Pancreas (tissue), 10 donors: ENCODE results near the gene MRPL42. TPM values are rescaled to one million over a fixed set of nuclear protein-coding genes. Genes with fewer than 3 reads are reported as not detected.
"Not testable (repeated sequence)": the region's sequence is repeated elsewhere in the genome, so short reads cannot be mapped to it uniquely, and the experiment has no call there.

Experiments used
- ATAC-seq, 4 donors: fragments of 200-7000 bp; cut with Tn5 transposase; one replicate each; pipeline versions ENCODE4 v1.8.0 to v1.9.1; 2020; ENCODE audit warnings: mild to moderate bottlenecking in 4 of 4, moderate library complexity in 4 of 4
- DNase-seq, 6 donors: peaks; one replicate each; pipeline ENCODE4 v3.0.0-alpha.2; 2020
- FAIRE-seq: peaks from 2 replicates; lab custom pipeline; 2012; peaks lifted over from hg19 to GRCh38; lab: Jason Lieb, UNC
- H3K27ac ChIP-seq, 4 donors: fragments of 200-600 bp; sonication (generic); 1 replicate in 3 of 4; 2 replicates in 1 of 4; pipeline versions ENCODE4 v1.5.0 to v1.8.0; 2020
- H3K27me3 ChIP-seq, 4 donors: fragments of 200-600 bp; one replicate each; pipeline ENCODE4 v1.8.0; 2021
- H3K36me3 ChIP-seq, 3 donors: fragments of 200-600 bp; sonication (generic) in 1 of 3; one replicate each; pipeline versions ENCODE4 v1.5.0 to v1.8.0; 2020 to 2021
- H3K4me1 ChIP-seq, 3 donors: fragments of 200-600 bp; one replicate each; pipeline ENCODE4 v1.8.0; 2021
- H3K4me3 ChIP-seq, 4 donors: fragments of 200-600 bp; sonication (generic) in 2 of 4; one replicate each; pipeline versions ENCODE4 v1.5.0 to v1.8.0; 2020 to 2021
- H3K9me3 ChIP-seq, 4 donors: fragments of 200-600 bp; one replicate each; pipeline ENCODE4 v1.8.0; 2021
- CTCF ChIP-seq, 4 donors: fragments of 200-600 bp; sonication (generic) in 3 of 4; IDR thresholded peaks; one replicate each; pipeline versions ENCODE4 v1.5.0 to v1.8.0; 2021; ENCODE audit warnings: antibody characterized with exemption in 4 of 4
- WGBS, 2 donors: extraction: QIAGEN DNeasy Blood & Tissue Kit; methylation state at CpG; one replicate each; pipeline ENCODE4 v1.1.7; 2013; 5-methylcytosine and 5-hydroxymethylcytosine counted together
- intact Hi-C, 3 donors: fragments of 100-400 bp; cut with DNase I; formaldehyde crosslinking; loops; one replicate each; pipeline versions ENCODE4 v1.11.1 to v1.14.2; 2022
- polyA plus RNA-seq, 2 donors: library from polyadenylated mRNA; stranded (reverse); fragments of 200-250 nt; gene quantifications; one replicate each; pipeline ENCODE4 v1.2.3, GENCODE V29; 2013
- total RNA-seq, 6 donors: library from RNA; stranded (reverse); fragmentation: NEBNext Ultra II Directional in 4 of 6; extraction: Animal tissue kit (Norgen Biotek cat#: 25700) in 4 of 6; gene quantifications; one replicate each; pipeline versions ENCODE4 v1.2.1 to v1.2.4, GENCODE V29; 2021 to 2023
- donor health status: healthy with polysubstance abuse.
- donor health status: DM: no; HTN: no; CAD: no; lungs with moderate emphysema.
- donor health status: DM: no; HTN: no; CAD: no.
- donor health status: control.
- donor health status: control.
- donor health status: Bipolar disorder and iron deficiency.
- donor health status: DM: yes; HTN: yes; CAD: no.
- donor health status: DM: no; HTN: no; CAD: no.
- donor health status: DM: no; HTN: no; CAD: no.
- donor health status: DM: yes; HTN: yes; CAD: no.

MRPL42 gene
- total and polyA plus RNA-seq, 8 donors = 11.8 to 28.6 (median 22.8) TPM

DNA sequence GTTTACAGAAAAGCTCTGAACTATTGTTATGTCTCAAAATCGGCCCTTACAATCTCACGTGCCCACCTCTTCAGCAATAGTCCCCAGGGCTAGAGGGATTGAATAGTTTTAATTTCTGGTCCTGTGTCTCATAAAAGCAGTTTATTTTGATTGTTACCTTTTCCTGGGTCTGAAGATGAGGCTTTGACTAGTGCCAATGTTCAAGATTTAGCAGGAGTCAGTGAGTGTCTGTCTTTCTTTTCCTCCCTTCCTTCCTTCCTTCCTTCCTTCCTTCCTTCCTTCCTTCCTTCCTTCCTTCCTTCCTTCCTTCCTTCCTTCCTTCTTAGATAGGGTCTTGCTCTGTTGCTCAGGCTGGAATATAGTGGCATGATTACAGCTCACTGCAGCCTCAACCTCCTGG is 80.5 kb downstream of the MRPL42 start:
- H3K4me3 ChIP-seq = no peak overlapping the region
- FAIRE-seq (no peak), ATAC-seq (no peak), DNase-seq (no peak)
- intact Hi-C loops = no loop called here
- H3K27me3 ChIP-seq = no peaks in the 10 kb centered on the region
- WGBS, 2 donors = 71 to 75% methylated on average over 2 of the region's 2 CpGs
- no peaks in the 10 kb centered on the region for H3K4me1 ChIP-seq
- TF ChIP-seq CTCF (IDR thresholded peaks at IDR 0.05) = no peak
- H3K36me3 ChIP-seq = no peaks in the 10 kb centered on the region
- H3K27ac ChIP-seq = no peak overlapping the region
- H3K9me3 ChIP-seq = no peaks in the 10 kb centered on the region

DNA sequence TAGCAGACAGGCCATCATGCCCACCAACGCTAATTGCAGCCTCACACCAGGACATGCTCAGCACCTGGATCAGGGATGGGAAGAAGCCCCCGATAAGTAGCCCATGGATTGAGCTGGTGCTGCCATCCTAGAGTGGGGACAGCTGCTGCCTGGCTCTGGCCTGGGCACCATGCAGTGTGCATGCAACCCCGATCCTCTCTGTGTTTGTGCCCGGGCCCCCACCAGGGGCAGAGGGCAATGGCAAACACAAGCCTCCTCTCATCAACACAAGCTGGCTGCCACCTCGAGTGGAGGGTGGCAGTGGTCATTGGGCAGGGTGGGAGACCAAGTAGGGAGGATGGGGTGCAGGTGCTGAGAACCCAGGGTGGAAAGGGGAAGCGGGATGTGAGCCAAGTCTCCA is 81.9 kb downstream of the MRPL42 start:
- 72 to 90% methylated on average over 6 of the region's 6 CpGs for WGBS, 2 donors
- H3K27ac ChIP-seq = no peak overlapping the region
- no peaks in the 10 kb centered on the region for H3K27me3 ChIP-seq
- no peak for TF ChIP-seq CTCF (IDR thresholded peaks at IDR 0.05)
- H3K4me3 ChIP-seq = no peak overlapping the region
- no peaks in the 10 kb centered on the region for H3K36me3 ChIP-seq
- ATAC-seq = no peak
- H3K4me1 ChIP-seq = no peaks in the 10 kb centered on the region
- no peak for FAIRE-seq
- intact Hi-C loops = no loop called here
- DNase-seq = peak in 1 of 6 donors; percentile 42
- no peaks in the 10 kb centered on the region for H3K9me3 ChIP-seq

- TF ChIP-seq CTCF (IDR thresholded peaks at IDR 0.05) = no peak
- Histone ChIP-seq H3K27me3 (no peaks in the 10 kb centered on the region), H3K9me3 (no peaks in the 10 kb centered on the region), H3K36me3 (no peaks in the 10 kb centered on the region), H3K4me1 (no peaks in the 10 kb centered on the region), H3K27ac (no peak overlapping the region), H3K4me3 (no peak overlapping the region)
- no peak for DNase-seq
- FAIRE-seq = no peak
- intact Hi-C loops = no loop called here
- no peak for ATAC-seq
- 71 to 81% methylated on average over 11 of the region's 11 CpGs for WGBS, 2 donors
Observed at GRCh38 chr12:93550748-93551611, 83.7 kb downstream of the MRPL42 start.

DNA sequence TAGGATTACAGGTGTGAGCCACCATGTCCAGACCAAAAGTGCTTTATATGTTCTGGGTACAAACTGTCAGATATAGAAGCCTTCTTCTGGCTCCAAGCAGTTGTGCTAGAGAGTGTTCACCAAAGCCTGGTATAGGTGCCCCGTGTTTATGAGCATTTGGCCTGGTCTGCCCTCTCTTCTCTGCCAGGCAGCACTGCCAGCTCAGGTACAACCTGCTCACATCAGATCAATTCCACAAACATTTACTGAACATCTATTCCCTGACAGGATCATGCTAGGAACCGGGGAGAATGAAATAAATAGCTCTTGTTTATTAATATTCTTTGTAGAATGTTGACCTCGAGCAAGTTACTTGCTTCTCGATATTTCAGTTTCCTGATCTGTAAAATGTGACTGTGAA is 85.1 kb downstream of the MRPL42 start:
- no peak for FAIRE-seq
- no peak for TF ChIP-seq CTCF (IDR thresholded peaks at IDR 0.05)
- no peak overlapping the region for H3K4me3 ChIP-seq
- no peaks in the 10 kb centered on the region for H3K9me3 ChIP-seq
- no peak overlapping the region for H3K27ac ChIP-seq
- ATAC-seq = no peak
- DNase-seq = no peak
- no peaks in the 10 kb centered on the region for H3K4me1 ChIP-seq
- H3K36me3 ChIP-seq = no peaks in the 10 kb centered on the region
- WGBS, 2 donors = 43 to 54% methylated on average over 4 of the region's 4 CpGs
- no peaks in the 10 kb centered on the region for H3K27me3 ChIP-seq
- intact Hi-C loops = no loop called here

DNA sequence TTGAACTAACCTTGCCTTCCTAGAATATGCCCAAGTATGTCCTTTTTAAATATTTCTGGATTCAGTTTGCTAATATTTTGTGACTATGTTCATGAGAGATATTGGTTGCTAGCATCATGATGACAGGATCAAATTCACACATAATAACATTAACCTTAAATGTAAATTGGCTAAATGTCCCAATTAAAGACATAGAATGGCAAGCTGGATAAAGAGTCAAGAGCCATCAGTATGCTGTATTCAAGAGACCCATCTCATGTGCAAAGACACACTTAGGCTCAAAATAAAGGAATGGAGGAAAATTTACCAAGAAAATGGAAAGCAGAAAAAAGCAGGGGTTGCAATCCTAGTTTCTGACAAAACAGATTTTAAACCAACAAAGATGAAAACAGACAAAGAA is 90.6 kb downstream of the MRPL42 start:
- FAIRE-seq, ATAC-seq, H3K4me1 ChIP-seq, H3K27ac ChIP-seq, intact Hi-C loops, H3K36me3 ChIP-seq, H3K4me3 ChIP-seq, H3K9me3 ChIP-seq, DNase-seq, H3K27me3 ChIP-seq: not testable (repeated sequence)

DNA sequence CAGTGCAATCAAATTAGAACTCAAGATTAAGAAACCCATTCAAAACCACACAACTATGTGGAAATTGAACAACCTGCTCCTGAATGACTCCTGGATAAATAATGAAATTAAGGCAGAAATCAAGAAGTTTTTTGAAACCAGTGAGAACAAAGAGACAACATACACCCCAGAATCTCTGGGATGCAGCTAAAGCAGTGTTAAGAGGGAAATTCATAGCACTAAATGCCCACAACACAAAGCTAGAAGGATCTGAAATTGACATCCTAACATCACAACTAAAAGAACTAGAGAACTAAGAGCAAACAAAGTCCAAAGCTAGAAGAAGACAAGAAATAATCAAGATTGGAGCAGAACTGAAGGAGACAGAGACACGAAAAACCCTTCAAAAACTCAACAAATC is 91.4 kb downstream of the MRPL42 start:
- 89 to 93% methylated on average over 1 of the region's 1 CpG for WGBS, 2 donors
- not testable (repeated sequence) for H3K27ac ChIP-seq, H3K27me3 ChIP-seq

More for the DNA sequence above, 91.4 kb downstream of the MRPL42 start:
- ATAC-seq, DNase-seq, H3K4me3 ChIP-seq, intact Hi-C loops, H3K4me1 ChIP-seq, H3K36me3 ChIP-seq, FAIRE-seq, H3K9me3 ChIP-seq: not testable (repeated sequence)
